Measurements from ENCODE around the gene HK2. TPM values are rescaled to one million over a fixed set of nuclear protein-coding genes. Genes with fewer than 3 reads are reported as not detected.
A peak's percentile ranks its signal among the peaks of the same experiment; 100 is the strongest.

HK2 gene
- total RNA-seq, 1 donor from 2014 or later = 23.2 TPM

DNA sequence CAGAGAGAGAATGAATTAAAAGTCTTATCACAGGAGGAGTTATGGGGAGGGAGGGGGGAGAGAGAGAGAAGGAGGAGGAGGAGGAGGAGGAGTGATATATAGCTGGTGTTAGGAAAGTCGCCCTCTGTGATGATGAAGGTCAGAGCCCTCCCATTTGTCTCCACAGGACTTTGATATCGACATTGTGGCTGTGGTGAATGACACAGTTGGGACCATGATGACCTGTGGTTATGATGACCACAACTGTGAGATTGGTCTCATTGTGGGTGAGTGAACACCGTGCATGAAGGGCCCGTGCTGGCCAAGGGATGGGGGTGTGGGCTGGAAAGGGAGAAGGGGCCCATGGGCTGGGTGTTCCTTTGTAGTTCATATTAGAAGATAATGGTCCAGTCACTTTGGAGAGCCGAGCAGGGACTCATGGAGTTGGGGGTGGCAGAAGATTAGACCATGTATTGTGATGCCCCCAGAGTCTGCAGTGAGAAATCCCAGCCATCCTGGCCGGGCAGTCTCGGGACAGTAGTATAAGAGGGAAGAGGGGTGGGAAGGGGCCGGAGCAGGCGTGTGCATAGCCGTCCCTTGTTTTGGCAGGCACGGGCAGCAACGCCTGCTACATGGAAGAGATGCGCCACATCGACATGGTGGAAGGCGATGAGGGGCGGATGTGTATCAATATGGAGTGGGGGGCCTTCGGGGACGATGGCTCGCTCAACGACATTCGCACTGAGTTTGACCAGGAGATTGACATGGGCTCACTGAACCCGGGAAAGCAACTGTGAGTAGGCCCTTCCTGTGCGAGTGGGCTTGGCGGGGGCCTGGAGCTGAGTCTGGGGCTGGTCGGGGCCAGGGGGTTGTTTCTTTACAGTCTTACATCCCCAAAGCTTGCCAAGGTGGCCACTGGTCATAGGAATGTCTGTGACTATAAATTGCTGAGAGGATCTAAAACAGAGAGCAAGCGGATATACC lies 40.0 kb downstream of the HK2 start:
- peaks cover 8% of the 10 kb centered on the region for H3K4me1 Mint-ChIP-seq (ENCODE audit: unreplicated experiment)
- DNase-seq (ENCODE audit: low spot score) = no peak
- peaks cover 20% of the 10 kb centered on the region for H3K36me3 Mint-ChIP-seq (ENCODE audit: low read depth, unreplicated experiment)
- H3K9me3 Mint-ChIP-seq (ENCODE audit: unreplicated experiment) = no peaks in the 10 kb centered on the region
- no peak overlapping the region for H3K27ac Mint-ChIP-seq (ENCODE audit: unreplicated experiment)
- peaks cover 6% of the 10 kb centered on the region for H3K27me3 Mint-ChIP-seq (ENCODE audit: unreplicated experiment)
- TF ChIP-seq, protein P1, sequence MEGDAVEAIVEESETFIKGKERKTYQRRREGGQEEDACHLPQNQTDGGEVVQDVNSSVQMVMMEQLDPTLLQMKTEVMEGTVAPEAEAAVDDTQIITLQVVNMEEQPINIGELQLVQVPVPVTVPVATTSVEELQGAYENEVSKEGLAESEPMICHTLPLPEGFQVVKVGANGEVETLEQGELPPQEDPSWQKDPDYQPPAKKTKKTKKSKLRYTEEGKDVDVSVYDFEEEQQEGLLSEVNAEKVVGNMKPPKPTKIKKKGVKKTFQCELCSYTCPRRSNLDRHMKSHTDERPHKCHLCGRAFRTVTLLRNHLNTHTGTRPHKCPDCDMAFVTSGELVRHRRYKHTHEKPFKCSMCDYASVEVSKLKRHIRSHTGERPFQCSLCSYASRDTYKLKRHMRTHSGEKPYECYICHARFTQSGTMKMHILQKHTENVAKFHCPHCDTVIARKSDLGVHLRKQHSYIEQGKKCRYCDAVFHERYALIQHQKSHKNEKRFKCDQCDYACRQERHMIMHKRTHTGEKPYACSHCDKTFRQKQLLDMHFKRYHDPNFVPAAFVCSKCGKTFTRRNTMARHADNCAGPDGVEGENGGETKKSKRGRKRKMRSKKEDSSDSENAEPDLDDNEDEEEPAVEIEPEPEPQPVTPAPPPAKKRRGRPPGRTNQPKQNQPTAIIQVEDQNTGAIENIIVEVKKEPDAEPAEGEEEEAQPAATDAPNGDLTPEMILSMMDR (IDR thresholded peaks at IDR 0.05; ENCODE audit: unreplicated experiment) = no peak
- no peak overlapping the region for H3K4me3 Mint-ChIP-seq (ENCODE audit: unreplicated experiment)

DNA sequence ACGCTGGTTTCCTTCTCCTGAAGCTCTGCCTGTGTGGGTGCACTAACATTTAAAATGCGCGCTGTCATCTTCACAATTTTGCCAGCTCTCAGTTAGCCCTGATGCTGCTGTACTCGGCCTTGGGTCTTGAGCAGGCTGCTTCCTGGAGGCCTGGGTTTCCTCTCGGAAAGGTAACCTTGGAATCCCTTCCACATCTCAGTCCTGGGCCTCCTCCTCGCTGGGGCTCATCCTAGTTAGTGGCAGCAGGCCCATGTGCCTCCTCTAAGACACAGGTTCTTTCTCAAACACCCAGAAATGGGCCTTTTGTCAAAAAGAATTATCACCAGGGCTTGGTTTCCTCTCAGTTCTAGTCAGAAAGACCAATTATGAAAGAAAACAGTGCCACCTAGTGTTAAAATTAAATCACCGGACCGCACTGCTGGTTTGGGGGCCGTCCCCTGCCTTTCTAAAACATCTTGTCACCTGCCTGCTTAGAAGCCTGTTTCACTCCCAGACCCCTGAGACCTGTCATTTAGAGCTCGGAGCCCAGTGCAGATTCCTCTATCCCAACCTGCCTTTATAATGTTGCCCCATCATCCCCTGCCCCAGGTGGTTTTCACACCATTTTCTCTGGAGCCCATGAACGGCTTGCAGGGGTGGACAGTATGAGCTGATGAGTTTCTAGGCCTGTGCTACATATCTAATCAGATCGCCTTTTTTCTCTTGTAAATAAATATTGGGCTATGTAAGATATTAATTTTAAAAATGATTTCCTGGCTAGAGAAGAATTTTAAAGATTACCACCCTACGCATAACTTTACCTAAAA lies 42.4 kb downstream of the HK2 start:
- peak; percentile 47 for DNase-seq (ENCODE audit: low spot score)
- no peak overlapping the region for H3K27ac Mint-ChIP-seq (ENCODE audit: unreplicated experiment)
- TF ChIP-seq, protein P1 (IDR thresholded peaks at IDR 0.05; ENCODE audit: unreplicated experiment) = peak; percentile 73
- H3K27me3 Mint-ChIP-seq (ENCODE audit: unreplicated experiment) = peaks cover 10% of the 10 kb centered on the region
- H3K36me3 Mint-ChIP-seq (ENCODE audit: low read depth, unreplicated experiment) = peaks cover 32% of the 10 kb centered on the region
- H3K9me3 Mint-ChIP-seq (ENCODE audit: unreplicated experiment) = no peaks in the 10 kb centered on the region
- H3K4me3 Mint-ChIP-seq (ENCODE audit: unreplicated experiment) = no peak overlapping the region
- H3K4me1 Mint-ChIP-seq (ENCODE audit: unreplicated experiment) = peaks cover 7% of the 10 kb centered on the region

DNA sequence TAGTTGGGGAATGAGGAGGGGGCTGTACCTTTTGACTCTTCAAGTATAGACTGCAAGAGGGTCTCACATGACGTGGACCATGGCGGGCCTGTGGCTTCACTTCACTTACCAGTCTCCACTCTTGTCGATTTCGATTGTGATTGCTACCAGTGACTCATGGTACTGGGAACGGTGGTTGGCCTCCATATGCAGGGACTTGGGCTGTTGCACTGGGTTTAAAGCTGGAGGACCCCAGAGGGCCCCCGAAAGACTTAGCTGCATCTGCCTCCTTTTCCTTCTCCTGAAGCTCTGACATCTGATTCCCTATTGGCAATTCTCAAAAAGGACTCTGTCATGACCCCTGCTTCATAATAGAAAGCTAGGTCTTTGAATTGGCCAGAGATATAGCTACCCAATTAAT lies 43.4 kb downstream of the HK2 start:
- H3K27ac Mint-ChIP-seq (ENCODE audit: unreplicated experiment) = no peak overlapping the region
- H3K27me3 Mint-ChIP-seq (ENCODE audit: unreplicated experiment) = peaks cover 10% of the 10 kb centered on the region
- TF ChIP-seq, protein P1 (IDR thresholded peaks at IDR 0.05; ENCODE audit: unreplicated experiment) = no peak
- H3K4me3 Mint-ChIP-seq (ENCODE audit: unreplicated experiment) = no peak overlapping the region
- peaks cover 7% of the 10 kb centered on the region for H3K4me1 Mint-ChIP-seq (ENCODE audit: unreplicated experiment)
- peaks cover 35% of the 10 kb centered on the region for H3K36me3 Mint-ChIP-seq (ENCODE audit: low read depth, unreplicated experiment)
- no peak for DNase-seq (ENCODE audit: low spot score)
- H3K9me3 Mint-ChIP-seq (ENCODE audit: unreplicated experiment) = no peaks in the 10 kb centered on the region

DNA sequence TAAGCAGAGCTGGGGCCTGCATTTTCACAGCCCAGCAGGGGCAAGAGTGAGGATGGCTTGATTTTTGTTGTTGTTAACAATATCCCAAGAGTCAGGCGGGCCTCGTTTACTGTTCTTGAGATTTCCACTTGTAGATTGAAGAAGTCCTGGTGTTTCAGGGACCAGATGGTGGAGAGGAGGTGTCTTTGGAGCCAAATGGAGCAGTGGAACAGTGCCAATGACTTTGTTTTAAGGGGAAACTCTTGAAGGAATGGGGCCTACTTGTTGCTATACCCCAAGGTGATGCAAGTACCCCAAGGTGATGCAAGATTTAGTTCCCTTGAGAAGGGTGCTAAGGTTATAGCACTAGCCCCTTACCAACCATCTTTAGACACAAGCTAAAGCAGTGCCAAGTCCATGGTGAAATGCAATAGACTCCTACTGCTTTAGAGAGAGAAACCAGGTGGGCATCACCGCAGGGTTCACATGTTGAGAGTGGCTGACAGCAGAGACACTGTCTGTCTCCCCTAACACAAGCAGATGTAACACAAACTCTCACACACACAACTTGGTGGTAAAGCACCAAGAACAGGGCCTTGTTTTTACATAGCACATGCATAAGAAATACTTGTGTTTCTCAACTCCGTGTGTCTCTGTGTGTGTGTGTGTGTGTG lies 44.0 kb downstream of the HK2 start:
- H3K27me3 Mint-ChIP-seq (ENCODE audit: unreplicated experiment) = peaks cover 10% of the 10 kb centered on the region
- H3K36me3 Mint-ChIP-seq (ENCODE audit: low read depth, unreplicated experiment) = peaks cover 38% of the 10 kb centered on the region
- DNase-seq (ENCODE audit: low spot score) = no peak
- TF ChIP-seq, protein P1 (IDR thresholded peaks at IDR 0.05; ENCODE audit: unreplicated experiment) = no peak
- H3K4me3 Mint-ChIP-seq (ENCODE audit: unreplicated experiment) = no peak overlapping the region
- peaks cover 7% of the 10 kb centered on the region for H3K4me1 Mint-ChIP-seq (ENCODE audit: unreplicated experiment)
- no peaks in the 10 kb centered on the region for H3K9me3 Mint-ChIP-seq (ENCODE audit: unreplicated experiment)
- H3K27ac Mint-ChIP-seq (ENCODE audit: unreplicated experiment) = no peak overlapping the region

Measured in endothelial cell (in vitro differentiated cells).